COR-L47 (cell line): ENCODE results near the gene HOXD11.

Experiments used
- DNase-seq: peaks from one replicate; lab custom pipeline; 2025; lab: John Stamatoyannopoulos, UW

HOXD11 gene

DNA sequence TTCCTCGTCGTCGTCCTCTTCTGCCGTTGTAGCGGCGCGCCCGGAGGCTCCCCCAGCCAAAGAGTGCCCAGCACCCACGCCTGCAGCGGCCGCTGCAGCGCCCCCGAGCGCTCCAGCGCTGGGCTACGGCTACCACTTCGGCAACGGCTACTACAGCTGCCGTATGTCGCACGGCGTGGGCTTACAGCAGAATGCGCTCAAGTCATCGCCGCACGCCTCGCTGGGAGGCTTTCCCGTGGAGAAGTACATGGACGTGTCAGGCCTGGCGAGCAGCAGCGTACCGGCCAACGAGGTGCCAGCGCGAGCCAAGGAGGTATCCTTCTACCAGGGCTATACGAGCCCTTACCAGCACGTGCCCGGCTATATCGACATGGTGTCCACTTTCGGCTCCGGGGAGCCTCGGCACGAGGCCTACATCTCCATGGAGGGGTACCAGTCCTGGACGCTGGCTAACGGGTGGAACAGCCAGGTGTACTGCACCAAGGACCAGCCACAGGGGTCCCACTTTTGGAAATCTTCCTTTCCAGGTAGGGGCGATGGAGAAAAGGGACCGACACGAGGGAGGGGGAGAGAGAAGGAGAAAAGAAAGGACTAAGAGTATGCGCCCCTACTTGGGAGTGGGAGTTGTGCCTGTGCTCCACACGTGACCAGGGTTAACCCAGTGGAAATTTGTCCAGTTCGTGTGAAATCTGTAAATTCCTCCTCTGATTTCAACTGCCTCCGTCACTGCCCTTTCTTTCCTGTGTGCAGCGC, 13.8 kb upstream of the HOXD11 start:
- peak; percentile 38 for DNase-seq

DNA sequence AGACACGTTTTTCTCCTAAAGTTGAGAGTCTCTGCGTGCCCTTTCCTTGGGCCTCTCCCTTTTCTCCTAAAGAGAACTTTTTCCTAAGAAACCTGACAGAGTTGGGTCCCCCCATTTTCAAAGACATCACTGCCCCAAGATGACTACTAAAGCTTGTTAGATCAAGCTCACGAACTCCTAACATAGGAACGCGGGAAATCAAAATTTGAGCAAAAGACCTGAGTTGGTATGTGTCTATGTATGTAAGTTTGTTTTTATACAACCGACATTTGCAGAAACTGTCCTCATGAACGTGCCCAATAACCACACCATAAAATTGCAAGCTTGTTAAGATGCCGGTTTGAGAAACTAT, 13.2 kb upstream of the HOXD11 start:
- DNase-seq, result no peak

DNA sequence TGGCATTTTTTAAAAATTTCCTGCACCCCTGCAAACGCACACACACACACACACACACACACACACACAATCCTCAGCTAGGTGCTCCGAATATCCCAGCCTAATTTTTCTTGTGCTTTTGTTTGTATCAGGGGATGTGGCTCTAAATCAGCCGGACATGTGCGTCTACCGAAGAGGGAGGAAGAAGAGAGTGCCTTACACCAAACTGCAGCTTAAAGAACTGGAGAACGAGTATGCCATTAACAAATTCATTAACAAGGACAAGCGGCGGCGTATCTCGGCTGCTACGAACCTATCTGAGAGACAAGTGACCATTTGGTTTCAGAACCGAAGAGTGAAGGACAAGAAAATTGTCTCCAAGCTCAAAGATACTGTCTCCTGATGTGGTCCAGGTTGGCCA, 12.7 kb upstream of the HOXD11 start:
- no peak for DNase-seq

DNA sequence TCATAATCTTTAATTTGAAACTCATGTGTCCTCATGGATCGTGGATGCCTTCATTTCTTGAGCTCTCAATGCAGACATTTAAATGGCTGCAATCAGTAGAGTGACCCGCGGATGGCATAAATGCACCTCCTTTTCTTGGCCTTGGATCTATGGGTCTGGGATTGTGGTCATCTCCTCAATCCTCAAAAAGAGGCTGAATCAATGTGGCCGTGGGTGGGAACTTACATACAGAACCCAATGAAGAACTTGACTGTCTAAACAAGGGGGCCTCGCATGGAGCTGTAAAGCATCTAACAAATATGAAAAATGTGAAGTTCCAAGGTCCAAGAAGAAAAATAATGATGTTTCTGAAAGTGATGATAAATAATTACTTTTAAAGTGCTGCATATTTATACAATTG, 11.7 kb upstream of the HOXD11 start:
- DNase-seq, result no peak

DNA sequence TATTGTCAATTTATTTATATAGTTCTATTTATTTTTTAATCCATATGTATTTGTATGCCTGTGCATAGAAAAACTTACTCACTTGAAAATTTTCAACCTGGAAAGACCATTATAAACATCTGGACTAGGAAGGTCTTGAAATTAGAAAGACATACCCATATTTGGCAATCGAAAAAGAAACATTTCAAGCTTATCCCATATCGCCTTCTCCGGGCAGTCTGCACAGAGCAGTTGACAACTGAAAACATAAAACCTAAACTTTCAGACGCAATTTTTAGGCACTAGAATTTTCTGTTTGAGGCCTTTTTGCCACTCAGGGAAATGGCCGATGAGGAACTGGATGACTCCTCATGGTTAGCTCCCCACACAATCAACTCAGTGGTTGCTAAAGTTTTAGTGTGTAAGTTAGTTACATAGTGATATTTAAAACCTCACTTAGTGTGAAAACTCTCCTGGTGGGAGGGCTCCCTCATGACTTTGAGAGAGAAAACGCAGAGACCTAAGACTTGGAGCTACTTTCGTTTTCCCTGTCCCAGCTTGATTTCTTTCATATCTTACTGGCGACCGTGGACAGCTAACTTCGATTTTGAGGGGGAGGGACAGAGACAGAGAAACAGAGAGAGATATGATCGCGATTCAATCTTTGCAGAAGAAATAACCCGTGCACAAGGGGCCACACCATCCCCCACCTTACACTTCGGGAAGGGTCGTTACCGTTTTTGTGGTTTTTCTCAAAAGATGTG, 10.7 kb upstream of the HOXD11 start:
- DNase-seq, result no peak

DNA sequence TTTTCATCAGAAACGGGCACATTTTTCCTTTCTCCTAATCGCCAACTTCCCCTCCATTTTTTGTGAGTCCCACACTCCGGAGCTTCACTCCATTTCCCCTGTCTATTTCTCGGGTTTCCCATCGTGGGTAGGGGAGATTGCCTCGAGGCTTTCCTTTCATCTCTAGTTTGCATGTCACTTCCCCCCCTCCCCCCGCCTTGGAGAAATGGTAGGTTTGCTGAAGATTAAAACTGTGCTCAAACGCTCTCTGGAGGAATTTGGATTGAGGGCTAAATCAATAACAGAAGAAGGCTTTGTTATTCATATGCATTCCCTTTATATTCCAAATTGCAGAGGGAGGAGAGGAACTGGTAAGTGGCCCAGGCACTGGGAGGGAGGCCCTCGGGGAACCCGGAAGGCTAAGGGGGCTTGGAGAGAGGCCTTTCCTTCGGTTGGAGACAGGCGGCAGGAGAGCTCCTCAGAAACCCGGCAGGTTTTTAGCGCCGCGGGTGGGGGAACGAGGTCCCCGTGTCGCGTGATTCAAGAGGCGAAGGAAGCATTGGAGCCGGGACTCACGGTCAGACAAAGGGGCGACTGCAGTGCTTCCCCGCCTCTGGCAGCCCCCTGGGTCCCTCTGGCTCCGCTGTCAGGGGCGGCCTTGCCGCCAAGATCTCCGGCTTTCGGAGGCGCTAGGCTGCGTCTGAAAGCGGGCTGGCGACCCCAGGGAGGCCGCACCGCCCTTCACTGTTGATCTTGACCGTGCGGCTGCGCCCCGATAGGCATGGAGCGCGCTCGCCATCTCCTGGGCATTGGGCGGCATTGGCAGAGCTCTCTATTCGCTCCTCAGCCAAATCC, 9.9 kb upstream of the HOXD11 start:
- peak; percentile 90 for DNase-seq

DNA sequence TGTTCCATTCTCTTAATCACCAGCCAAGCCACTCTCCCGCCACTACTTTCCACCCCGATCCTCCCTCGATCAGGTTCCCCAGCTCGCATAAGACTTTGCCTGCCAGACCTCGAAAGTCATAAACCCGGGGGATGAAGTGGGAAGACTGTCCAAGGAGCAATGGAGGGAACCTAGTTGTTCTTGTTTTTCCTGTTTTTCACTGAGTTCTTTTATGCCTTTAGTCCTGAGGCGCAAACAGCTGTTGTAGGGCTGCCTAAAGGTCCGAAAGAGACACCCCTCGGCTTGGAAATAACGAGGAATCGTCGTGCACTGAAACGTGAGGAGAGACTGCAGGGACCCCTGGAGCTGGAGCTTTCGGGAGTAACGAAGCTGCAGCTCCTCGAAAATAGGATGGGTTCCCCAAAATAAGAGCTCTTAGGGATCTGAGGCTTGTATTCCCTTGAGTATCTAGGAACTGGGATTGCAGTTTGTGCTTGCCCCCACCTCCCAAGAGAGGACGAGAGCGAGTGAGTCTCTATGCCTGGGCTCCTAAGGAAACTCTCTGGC, 9.2 kb upstream of the HOXD11 start:
- DNase-seq, result no peak

DNA sequence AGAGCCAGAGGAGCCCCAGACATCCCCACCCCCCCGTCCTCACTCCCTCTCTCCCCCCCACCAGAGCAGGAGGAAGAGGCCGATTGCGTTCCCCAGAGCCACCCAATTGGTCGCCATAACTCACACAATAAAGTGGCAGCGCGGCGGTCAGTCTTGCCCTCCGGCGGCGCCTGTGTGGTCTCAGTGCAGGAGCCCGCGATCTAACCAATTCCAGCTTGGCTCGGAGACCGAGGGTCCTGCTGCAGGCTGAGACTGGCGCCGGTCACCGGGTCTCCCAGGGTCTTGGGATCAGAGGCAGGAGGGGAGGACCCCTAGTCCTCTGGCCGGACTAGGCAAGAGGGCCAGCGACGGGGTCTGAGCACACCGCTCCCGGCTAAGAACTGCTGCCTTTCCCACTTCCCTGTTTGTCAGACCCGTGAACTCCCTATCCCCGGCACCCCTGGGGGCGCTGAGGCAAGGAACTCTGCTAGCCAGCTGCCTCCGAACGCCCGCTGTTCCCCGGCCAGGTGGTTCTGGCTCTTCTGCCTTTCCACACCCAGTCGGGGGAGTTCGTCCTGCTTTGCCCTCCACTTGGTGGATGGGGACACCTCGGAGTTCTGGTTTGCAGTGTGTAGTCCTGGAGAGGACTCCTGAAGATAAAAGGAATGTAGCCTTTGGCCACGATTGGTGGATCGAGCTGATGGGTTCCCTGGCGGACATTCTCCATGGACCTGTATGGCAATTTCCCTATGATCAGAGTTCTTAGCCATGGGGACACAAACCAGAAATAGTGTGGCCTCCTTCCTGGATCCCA, 8.5 kb upstream of the HOXD11 start:
- DNase-seq, result peak; percentile 69

DNA sequence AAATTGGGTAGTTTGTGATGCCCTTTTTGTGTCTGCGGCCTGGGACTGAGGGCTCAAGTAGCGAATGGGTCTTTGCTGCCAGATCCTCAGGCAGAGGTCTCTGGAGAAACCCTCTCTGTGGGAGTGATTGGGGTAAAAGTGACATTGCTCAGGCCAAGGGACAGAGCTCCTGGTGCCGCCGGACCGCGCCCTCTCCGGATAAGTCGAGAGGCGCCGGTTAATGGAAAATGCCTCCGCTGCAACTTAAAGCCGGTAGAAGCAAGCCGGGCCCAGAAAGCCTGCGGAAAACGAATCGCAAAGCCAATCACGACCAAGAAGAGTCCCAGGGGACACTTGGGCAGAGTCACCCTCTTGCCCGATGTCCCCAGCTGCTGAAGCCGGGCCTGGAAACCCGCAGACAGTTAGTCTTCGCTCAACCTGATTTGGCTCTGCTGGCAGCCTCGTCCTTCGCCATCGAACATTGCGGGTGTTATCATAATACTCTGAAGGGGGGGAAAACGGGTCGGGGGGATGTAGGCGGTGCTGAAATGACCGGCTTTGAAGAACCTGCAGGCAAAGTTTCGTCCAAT, 7.8 kb upstream of the HOXD11 start:
- DNase-seq, result no peak

DNA sequence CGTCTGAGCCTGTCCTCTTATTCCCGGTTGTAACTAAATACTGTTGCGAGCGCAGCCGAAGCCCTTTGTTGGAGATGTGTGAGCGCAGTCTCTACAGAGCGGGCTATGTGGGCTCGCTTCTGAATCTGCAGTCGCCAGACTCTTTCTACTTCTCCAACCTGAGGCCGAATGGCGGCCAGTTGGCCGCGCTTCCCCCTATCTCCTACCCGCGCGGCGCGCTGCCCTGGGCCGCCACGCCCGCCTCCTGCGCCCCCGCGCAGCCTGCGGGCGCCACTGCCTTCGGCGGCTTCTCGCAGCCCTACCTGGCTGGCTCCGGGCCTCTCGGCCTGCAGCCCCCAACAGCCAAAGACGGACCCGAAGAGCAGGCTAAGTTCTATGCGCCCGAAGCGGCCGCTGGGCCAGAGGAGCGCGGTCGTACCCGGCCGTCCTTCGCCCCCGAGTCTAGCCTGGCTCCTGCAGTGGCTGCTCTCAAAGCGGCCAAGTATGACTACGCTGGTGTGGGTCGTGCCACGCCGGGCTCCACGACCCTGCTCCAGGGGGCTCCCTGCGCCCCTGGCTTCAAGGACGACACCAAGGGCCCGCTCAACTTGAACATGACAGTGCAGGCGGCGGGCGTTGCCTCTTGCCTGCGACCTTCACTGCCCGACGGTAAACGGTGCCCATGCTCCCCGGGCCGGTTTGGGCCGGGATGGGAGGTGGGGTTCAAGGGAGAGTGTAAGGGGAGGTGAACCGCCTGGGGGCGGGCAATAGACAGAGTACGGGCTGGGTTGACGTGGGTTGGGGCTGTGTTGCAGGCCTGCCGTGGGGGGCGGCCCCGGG, 7.1 kb upstream of the HOXD11 start, which contains the start of gene HOXD12:
Gene HOXD12, plus strand, starts transcription at position 68 of the 819 bp plus-strand sequence. Its CDS starts 7 bp downstream, at position 75.
- no peak for DNase-seq

DNA sequence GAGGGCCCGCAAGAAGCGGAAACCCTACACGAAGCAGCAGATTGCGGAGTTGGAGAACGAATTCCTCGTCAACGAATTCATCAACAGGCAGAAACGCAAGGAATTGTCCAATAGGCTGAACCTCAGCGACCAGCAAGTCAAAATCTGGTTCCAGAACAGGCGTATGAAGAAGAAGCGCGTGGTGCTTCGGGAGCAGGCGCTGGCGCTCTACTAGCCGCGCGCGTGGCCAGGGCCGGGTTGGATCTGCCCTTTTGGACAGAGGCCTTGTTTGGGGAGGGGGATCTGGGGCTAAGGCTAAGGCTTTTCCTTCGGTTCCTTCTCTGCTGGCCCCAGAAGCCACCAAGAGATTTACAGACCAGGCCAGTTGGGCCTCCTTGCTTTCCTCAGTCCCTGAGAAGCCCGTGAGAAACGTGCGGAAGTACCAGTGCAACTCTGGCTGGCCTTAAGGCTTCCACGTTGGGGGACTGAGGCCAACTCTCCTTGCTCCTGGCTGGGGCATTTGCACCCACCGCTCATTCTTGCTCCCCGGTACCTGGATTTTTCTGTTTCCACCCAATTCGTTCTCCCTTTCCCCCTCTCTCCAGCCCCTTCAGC, 6.4 kb upstream of the HOXD11 start:
- DNase-seq, result no peak

DNA sequence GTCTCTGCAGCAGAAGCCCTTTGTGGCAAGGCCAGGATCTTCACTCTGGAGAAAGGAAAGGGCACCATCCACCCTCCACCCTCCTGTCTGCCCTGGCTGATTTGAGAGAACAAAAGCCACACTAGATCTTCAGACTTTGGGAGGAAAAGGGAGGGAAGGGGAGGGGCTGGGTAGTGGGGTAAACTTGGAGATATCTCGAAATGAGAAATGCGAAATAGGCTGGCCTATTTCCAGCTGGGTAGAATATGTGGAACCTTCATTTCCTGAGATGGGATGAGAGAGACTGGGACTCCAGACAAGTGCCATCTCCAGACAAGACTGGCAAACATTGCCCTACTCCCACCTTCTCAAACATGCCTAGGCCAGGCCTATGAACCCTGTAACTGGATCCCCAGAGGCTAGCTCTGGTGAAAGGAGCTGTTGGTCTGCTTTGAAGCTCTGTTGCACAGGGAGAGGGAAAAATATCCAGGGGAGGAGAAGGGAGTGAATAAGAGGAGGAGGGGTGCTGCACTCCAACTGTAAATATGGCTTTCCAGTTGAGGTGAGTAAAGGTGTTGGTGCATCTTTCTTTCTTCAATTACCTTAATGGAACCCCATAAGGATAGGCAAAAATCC, 5.8 kb upstream of the HOXD11 start:
- no peak for DNase-seq

DNA sequence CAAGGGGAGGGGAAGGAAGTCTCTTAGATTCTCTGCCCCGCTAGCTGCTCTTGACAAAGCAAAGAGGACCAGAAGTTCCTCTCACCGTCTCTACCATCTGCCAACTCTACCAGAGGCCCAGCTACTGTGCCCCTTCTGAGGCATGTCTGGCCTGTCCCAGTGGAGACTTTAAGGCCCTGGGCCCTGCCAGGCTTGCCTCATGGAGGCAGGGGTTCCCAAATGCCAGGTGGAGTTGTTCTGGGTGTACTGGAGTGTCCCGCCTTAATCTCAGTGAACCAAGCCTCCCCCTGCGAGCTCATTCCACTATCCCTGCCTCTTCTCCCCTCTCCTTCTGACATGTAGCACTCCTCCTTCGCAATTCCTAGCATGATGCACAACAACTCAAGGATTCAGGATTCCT, 5.2 kb upstream of the HOXD11 start:
- DNase-seq, result no peak

DNA sequence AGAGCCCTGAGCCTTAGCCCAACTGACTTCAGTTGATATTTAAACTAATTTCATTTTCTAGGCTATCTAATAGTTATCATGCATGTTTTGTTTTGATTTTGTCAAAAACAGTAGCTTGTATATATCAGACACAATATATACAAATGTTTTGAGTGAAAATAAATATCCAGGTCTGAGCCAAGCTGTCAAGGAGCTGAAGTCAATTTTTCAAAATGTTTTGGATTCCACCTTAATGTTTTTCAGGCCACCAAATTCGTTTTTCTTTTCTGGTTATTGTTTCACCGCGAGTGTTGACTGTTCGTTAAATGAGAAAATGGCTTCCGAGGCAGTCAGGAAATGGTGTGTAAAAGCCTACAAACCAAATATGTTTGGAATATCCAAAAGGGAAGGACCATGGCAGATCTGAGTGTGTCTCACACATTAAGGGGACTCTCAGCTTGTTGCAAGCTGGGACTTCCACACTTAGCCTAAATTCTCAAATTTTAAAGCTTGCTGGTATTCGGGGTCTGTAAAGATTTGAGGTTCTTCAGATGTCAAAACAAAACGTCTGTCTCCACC, 4.7 kb upstream of the HOXD11 start:
- DNase-seq, result no peak

DNA sequence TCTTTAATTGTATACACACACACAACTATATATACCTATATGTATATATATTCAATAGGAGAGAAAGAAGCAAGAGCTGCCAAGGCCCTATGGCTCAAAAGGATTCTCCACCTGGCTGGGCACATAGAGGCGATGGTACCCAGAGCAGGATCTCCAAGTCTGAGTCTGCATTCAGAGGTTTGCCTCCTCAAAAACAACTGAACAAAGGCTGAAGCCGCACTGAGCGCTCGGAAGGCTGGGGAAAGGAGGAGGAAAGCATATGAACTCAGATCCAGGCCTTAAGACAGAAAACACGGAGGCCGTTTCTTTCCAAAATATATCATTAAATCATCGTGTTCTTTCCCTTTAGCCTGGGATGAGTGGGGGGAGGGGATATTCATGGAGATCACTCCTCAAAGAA, 3.9 kb upstream of the HOXD11 start:
- no peak for DNase-seq

DNA sequence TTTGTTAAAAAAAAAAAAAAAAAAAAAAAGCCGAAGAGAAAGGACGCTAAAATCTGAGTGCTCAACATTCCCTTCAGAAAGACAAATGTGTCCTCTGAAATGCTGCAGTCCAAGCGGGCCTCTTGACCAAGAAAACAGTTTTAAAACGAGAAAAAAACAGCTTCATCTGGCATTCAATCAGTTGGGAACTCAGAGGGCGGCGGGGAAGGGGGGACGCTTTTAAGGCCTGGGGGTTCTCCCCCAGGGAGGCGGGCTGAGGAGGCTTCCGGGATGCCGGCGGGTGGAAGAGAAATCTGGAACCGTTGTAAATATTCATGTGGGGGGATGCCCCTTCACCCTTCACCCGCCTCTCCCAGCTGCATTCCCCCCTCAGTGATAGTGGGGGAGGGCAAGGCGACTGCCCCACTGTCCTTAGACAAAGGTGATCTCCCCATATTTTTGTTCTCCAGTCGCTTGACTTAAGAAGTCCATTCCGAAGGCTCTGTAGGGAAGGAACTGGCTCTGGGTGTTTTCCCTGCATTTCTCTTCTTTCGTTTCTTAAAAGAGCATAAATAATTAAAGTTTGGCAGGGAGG, 3.3 kb upstream of the HOXD11 start:
- no peak for DNase-seq

DNA sequence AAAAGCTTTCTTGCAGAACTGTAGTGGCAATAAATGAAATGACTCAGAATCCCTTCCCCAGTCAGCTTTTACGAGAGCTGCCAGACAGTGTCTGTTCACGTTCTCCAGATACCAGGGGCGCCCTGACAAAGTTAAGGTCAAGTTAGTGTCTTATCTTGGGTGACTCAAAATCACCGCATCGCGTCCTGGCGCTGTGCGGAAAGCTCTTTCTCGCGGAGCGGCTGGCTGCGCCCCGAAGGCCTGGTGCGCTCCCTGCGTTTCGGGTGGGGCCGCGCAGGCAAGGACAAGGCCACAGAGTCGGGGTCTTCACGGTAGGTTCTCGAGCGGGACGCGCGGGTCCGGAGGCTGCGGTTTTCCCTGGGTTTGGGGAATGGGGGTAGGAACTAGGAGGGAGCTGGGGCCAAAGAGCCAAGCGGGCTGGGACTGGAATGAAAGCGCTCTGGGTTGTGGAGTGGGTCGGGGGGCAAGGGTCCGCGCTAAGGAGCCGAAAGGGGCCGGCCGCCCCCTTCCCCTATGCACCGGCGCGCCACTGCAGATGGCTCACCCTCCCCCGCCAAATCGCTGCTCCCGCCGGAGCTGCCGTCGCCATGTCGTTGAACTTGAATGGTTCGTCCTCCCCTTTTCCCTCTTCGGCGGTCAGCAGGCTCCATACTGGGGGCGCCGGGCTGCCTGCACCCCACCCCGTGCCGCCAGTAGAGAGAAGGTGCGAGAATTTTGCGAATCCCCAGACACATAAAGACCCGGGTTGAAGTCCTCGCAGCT, 2.6 kb upstream of the HOXD11 start:
- DNase-seq, result no peak

DNA sequence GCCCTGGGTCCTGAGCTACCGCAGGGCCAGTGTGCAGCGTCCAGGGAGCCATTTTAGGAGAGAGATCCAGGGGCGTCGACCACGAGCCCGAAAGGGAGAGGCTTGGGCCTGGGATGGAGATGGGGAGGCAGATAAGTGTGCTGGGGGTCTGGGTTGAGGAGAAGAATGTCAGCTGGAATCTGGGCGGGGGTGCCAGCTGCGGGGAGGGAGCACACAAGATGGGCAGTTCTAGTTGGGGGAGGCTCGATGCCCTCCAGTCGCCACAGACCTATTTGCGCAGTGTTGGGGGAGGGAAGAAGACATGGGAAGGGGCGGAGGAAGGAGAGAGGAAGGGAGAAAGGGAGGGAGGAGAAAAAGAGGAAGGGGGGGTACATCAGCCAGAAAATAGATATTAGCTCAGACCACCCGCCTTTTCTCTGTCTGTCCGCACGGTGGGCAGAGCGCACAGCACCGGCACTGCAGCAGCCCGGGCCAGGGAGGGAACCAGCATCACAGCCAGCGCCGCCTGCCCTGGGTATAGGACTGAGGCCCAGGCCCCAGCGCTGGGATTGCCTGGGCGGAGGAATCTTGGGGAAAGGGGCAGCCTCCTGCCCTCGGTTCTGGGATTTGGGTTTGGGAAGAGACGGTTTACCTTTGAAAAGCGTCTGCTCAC, 1.9 kb upstream of the HOXD11 start:
- DNase-seq, result no peak
